Kasumi-1 (cell line): ENCODE measurements around the gene HCST.
"Not testable (repeated sequence)": the region's sequence is repeated elsewhere in the genome, so short reads cannot be mapped to it uniquely, and the experiment has no call there.

ENCODE experiments used
- DNase-seq, 2 experiments: peaks; one replicate each; lab custom pipeline; 2025; lab: John Stamatoyannopoulos, UW

HCST gene

DNA sequence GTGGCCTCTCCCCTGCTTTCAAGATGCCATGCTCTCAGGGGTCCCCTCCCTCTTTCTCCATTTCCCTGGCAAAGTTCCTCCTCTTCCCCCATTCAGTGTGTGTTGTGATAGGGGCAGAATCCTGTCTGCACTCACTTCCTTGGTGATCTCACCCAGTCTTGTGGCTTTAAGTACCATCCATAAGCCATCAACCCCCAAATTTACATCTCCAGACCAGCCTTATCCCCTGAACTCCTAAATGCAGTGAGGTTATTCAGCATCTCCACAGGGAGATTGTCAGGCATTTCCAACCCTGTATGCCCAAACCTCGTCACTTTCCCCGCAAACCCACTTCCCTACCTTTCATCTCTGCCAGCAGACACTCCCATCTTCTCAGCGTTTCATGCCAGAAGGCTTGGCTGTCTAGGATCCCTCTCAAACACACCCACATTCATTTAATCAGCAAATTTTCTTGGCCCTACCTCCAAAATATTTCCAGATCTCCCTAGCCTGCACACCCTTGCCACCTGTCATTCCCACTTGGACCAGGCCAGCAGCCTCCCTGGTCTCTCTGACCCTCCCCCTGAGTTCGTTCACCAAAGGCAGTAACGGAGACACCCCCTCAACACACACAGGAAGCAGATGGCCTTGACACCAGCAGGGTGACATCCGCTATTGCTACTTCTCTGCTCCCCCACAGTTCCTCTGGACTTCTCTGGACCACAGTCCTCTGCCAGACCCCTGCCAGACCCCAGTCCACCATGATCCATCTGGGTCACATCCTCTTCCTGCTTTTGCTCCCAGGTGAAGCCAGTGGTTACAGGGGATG lies at the start of gene HCST:
Gene HCST, plus strand, starts transcription at position 676 of the 808 bp plus-strand sequence. Its CDS starts 65 bp downstream, at position 741.
- DNase-seq: peak; percentile 92 to 93

GRCh38 chr19:35853038-35853756 lies 49.1 kb upstream of the HCST start:
- no peak for DNase-seq

- DNase-seq: peak; percentile 26 to 66
These were observed 45.7 kb upstream of the HCST start, which contains the start of gene KIRREL2 for GRCh38 chr19:35856546-35857149. Gene KIRREL2, plus strand, starts transcription at chr19:35856911. Its CDS starts 209 bp downstream, at chr19:35857120.

- no peak for DNase-seq
These were observed 44.0 kb upstream of the HCST start for GRCh38 chr19:35858311-35858710.

GRCh38 chr19:35859414-35859813 lies 42.9 kb upstream of the HCST start:
- DNase-seq: no peak

GRCh38 chr19:35860436-35860817 lies 41.9 kb upstream of the HCST start:
- DNase-seq: no peak

DNA sequence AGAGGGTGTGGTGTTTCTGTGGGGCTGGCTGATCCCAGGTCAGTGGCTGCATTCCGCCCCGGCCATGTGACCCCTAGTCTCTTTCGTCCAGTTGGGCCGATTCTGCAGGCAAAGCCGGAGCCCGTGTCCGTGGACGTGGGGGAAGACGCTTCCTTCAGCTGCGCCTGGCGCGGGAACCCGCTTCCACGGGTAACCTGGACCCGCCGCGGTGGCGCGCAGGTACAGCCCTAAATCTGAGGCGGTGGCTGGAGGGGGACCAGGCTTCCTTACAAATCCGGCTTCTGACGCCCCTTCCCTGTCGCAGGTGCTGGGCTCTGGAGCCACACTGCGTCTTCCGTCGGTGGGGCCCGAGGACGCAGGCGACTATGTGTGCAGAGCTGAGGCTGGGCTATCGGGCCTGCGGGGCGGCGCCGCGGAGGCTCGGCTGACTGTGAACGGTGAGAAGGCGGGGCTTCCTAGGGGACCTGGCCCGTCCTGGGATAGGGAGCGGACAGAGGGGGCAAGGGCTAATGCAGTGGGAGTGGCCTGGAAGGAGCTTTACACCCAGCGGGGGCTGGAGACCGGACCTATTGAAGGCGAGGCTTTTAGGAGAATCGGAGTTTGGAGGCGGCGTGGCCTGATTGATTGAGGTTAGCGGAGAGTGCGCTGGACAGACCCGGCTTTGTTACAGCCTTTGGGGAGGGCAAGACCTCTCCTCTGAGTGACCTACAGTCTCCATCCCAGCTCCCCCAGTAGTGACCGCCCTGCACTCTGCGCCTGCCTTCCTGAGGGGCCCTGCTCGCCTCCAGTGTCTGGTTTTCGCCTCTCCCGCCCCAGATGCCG lies 41.3 kb upstream of the HCST start:
- DNase-seq: no peak

DNA sequence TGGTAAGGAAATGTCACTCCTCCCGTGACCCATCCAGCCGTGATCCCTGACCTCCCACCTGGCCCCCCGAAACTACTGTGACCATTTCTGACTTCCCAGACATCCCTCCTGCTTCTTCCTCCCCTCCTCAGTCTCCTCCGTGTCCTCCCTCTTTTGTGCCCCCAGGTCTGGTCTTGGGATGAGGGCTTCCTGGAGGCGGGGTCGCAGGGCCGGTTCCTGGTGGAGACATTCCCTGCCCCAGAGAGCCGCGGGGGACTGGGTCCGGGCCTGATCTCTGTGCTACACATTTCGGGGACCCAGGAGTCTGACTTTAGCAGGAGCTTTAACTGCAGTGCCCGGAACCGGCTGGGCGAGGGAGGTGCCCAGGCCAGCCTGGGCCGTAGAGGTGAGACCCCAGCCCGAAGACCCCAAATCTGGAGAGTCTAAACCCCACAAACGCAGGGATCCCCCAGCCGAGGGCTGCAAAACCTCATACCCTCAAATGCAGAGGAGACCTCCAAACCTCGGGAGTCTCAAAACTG lies 40.6 kb upstream of the HCST start:
- DNase-seq: no peak

DNA sequence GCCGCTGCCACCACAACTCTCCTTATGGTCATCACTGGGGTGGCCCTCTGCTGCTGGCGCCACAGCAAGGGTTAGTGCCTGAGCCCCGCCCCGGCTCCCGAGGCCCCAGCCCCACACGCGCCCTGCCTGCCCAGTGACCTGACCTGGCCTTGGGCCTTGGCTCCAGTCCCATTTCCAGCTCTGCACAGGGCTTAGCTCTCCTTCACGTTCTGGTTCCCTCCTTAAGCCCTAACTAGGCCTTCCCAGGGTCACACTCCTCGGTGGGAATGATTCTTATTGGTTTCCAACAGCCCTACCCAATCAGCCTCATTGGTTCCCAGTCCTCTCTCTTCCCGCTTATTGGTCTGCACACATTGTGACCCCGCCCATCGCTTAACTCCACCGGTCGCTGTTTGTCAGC lies 39.8 kb upstream of the HCST start:
- DNase-seq: no peak

DNA sequence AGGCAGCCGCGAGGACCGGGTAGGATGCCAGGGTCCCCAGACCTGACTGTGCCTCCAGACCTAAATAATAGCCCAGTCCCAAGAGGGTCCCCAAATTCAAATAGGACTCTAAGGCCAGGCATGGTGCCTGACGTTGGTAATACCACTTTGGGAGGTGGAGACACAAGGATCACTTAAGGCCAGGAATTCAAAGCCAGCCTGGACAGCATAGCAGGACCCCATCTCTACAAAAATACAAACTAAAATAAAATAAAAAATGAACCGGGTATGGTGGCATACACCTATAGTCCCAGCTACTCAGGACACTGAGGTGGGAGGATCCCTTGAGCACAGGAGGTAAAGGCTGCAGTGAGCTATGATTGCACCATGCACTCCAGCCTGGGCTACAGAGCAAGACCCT lies 39.3 kb upstream of the HCST start:
- DNase-seq: no peak

- DNase-seq: peak; percentile 2 to 4
These were observed 34.0 kb upstream of the HCST start, which contains the start of gene APLP1 for GRCh38 chr19:35868172-35868822. Gene APLP1, plus strand, starts transcription at chr19:35868574. Its CDS starts 63 bp downstream, at chr19:35868637.

GRCh38 chr19:35868823-35869326 lies 33.5 kb upstream of the HCST start:
- no peak for DNase-seq

GRCh38 chr19:35869327-35870123 lies 32.8 kb upstream of the HCST start:
- DNase-seq: peak; percentile 10 to 13

DNA sequence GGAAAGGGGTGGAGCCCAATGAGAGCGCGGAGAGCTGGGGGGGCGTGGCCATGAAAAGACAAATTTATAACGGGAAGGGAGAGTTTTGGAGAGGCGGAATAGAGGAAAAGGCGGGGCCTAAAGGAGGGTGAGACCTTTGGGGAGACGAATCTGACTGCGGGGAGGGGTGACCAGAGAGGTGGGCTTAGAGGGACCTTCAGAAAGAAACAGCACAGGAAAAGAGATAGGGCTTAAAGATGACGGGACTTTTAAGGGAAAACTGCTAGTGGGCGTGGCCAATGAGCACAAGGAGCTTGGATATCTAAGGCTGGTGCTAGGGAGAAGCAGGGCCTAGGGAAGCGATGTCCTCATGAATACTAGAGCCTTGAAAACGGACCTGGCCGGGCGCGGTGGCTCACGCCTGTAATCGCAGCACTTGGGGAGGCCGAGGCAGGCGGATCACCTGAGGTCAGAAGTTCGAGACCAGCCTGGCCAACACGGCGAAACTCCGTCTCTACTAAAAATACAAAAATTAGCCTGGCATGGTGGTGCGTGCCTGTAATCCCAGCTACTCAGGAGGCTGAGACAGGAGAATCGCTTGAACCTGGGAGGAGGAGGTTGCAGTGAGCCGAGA lies 32.1 kb upstream of the HCST start:
- DNase-seq: not testable (repeated sequence)

DNA sequence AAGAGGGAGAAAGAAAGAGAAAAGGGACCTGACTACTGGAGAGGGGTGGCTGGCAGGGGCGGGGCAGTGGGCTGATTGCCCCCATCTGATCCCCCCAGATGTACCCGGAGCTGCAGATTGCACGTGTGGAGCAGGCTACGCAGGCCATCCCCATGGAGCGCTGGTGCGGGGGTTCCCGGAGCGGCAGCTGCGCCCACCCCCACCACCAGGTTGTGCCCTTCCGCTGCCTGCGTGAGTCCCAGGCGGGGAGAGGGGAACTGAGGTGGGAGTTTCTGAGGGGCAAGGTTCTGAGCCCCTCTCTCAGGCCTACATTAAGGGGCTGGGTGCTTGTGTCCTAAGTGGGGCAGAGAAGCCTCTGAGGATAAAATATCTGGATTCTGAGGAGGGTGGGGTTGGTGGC lies 31.5 kb upstream of the HCST start:
- DNase-seq: no peak

- no peak for DNase-seq
These were observed 30.7 kb upstream of the HCST start for GRCh38 chr19:35871611-35872010.

- DNase-seq: no peak
These were observed 30.1 kb upstream of the HCST start for GRCh38 chr19:35872180-35872579.

DNA sequence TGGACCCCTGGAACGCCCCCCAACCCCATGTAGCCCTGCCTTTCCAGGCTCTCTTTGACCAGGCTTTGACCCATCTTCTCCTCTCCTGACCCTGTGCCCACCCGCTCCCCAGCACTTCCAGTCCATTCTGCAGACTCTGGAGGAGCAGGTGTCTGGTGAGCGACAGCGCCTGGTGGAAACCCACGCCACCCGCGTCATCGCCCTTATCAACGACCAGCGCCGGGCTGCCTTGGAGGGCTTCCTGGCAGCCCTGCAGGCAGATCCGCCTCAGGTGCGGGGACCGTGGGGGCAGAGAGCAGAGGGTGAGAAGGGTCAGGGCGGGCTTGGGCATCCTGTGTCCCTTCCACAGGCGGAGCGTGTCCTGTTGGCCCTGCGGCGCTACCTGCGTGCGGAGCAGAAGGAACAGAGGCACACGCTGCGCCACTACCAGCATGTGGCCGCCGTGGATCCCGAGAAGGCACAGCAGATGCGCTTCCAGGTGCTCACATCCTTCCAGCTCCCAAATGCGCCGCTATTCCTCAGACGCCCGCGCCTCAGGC lies 27.9 kb upstream of the HCST start:
- no peak for DNase-seq

- DNase-seq: no peak
These were observed 23.3 kb upstream of the HCST start for GRCh38 chr19:35879068-35879467.
